Activated CD4-positive, alpha-beta T cell treated with anti-CD3 and anti-CD28 coated beads for 24 hours (primary cell): ENCODE data around the gene PTGES3L.
"Not testable (repeated sequence)": the region's sequence is repeated elsewhere in the genome, so short reads cannot be mapped to it uniquely, and the experiment has no call there.

ENCODE experiments used
- DNase-seq, 2 donors: peaks; one replicate each; pipeline ENCODE4 v3.0.0-alpha.2; 2020; ENCODE audit warnings: low read depth in 2 of 2

PTGES3L gene

DNA sequence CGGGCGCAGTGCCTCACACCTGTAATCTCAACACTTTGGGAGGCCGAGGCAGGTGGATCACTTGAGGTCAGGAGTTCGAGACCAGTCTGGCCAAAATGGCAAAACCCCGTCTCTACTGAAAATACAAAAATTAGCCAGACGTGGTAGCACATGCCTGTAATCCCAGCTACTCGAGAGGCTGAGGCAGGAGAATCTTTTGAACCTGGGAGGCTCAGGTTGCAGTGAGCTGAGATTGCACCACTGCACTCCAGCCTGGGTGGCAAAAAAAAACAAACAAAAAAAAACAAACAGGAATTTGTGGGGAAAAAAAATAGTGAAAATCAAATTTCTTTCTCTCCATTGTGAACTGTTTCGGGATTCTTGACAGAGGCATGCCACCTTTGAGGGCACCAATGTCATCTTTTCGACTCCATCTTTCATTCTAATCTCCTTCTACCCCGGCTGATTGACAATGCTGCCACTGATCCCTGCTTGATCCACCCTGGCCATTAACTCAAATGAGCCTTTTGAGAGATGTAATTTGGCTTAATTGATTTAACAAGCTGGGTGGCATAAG lies 60.3 kb downstream of the PTGES3L start:
- DNase-seq, result not testable (repeated sequence)

DNA sequence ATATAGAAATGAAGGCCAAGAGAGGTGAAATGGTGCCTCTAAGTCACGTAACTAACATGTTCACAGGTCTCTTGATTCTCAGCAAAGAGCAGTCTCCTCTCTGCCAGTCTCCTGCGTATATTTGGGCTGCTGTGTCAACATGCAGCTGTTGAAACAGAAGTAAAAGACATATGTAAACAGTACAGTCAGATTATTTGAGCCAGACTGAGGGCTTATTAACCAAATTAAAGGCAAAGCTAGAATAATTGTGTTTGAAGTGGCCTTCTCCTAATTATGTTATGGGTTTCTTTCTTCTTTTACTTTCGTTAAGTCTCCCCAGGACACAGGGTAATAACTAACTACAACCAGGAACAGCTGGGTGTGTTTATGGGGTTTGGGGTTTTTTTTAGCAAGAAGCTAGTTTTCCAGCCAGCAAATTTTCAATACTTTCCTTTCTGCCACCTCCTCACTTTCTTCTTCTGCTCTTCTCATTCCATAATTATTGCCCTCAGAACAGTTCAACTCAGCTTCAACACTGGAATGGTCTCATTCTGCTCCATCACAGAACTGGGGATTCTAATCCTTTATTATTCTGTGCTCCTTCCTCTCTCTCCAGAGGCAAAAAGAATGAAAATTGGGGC lies 60.9 kb downstream of the PTGES3L start:
- no peak for DNase-seq
